HG03045 (cell line): ENCODE results near the gene VARS1.
A peak's percentile ranks its signal among the peaks of the same experiment; 100 is the strongest.
"Not testable (repeated sequence)": the region's sequence is repeated elsewhere in the genome, so short reads cannot be mapped to it uniquely, and the experiment has no call there.

Experiments used
- ATAC-seq: cut with Tn5 transposase; IDR thresholded peaks from one replicate; pipeline ENCODE4 v1.9.1; 2021; ENCODE audit warnings: mild to moderate bottlenecking, moderate library complexity; ENCODE audit not compliant: unreplicated experiment

Gene VARS1

GRCh38 chr6:31822036-31822821, 26.7 kb upstream of the VARS1 start:
- ATAC-seq: peak; percentile 36

GRCh38 chr6:31821301-31822035, 25.9 kb upstream of the VARS1 start:
- ATAC-seq: peak; percentile 44

- not testable (repeated sequence) for ATAC-seq
Measured at GRCh38 chr6:31820399-31820798, 24.8 kb upstream of the VARS1 start.

- no peak for ATAC-seq
Measured at GRCh38 chr6:31819871-31820299, 24.3 kb upstream of the VARS1 start.

GRCh38 chr6:31817929-31818511, 22.5 kb upstream of the VARS1 start:
- not testable (repeated sequence) for ATAC-seq

GRCh38 chr6:31817133-31817928, 21.8 kb upstream of the VARS1 start:
- ATAC-seq: not testable (repeated sequence)

GRCh38 chr6:31815025-31815838, 19.7 kb upstream of the VARS1 start, which contains the start of the genes HSPA1A and HSPA1L:
HSPA1A (plus strand) TSS chr6:31815543; CDS start chr6:31815757, 214 bp downstream.
HSPA1L (minus strand) TSS chr6:31815283; CDS start chr6:31811972, 3,311 bp downstream.
- peak; percentile 36 for ATAC-seq

GRCh38 chr6:31814677-31815024, 19.1 kb upstream of the VARS1 start:
- no peak for ATAC-seq

GRCh38 chr6:31813465-31813849, 17.9 kb upstream of the VARS1 start:
- ATAC-seq: no peak

- no peak for ATAC-seq
Measured at GRCh38 chr6:31811645-31812044, 16.1 kb upstream of the VARS1 start.

- not testable (repeated sequence) for ATAC-seq
Measured at GRCh38 chr6:31808599-31808998, 13.0 kb upstream of the VARS1 start.

- peak; percentile 92 for ATAC-seq
Measured at GRCh38 chr6:31806470-31807272, 11.1 kb upstream of the VARS1 start, which contains the start of gene LSM2. LSM2 (minus strand) TSS chr6:31806966; CDS start chr6:31806757, 209 bp downstream.

GRCh38 chr6:31805939-31806469, 10.5 kb upstream of the VARS1 start:
- no peak for ATAC-seq

GRCh38 chr6:31801031-31801927, 5.7 kb upstream of the VARS1 start:
- ATAC-seq: not testable (repeated sequence)

GRCh38 chr6:31799781-31800180, 4.2 kb upstream of the VARS1 start:
- ATAC-seq: no peak

GRCh38 chr6:31797588-31797987, 2.0 kb upstream of the VARS1 start:
- no peak for ATAC-seq

- no peak for ATAC-seq
Measured at GRCh38 chr6:31796993-31797385, 1.4 kb upstream of the VARS1 start.
